ENCODE results near the gene CYTH3. TPM values are rescaled to one million over a fixed set of nuclear protein-coding genes. Genes with fewer than 3 reads are reported as not detected.
"Not testable (repeated sequence)": the region's sequence is repeated elsewhere in the genome, so short reads cannot be mapped to it uniquely, and the experiment has no call there.

Gene CYTH3
- total RNA-seq, 1 donor from 2014 or later = 24.9 TPM

DNA sequence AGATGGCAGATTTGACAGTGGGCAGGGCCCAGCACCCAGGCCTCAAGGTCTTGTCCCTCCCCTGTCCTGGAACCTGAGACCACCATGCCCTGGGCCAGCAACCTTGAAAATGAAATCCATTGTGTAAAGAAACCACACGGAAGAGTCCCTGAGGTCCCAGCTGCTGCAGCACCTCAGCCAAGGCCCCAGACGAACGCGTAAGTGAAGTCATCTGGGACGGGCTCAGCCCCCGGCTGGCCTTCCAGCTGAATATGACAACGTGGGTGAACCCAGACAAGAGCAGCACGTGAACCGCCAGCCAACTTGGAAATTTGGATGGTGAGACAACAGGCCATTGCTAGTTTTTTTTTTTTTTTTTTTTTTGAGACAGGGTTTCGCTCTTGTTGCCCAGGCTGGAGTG, 70.3 kb downstream of the CYTH3 start:
- TF ChIP-seq, protein P1, sequence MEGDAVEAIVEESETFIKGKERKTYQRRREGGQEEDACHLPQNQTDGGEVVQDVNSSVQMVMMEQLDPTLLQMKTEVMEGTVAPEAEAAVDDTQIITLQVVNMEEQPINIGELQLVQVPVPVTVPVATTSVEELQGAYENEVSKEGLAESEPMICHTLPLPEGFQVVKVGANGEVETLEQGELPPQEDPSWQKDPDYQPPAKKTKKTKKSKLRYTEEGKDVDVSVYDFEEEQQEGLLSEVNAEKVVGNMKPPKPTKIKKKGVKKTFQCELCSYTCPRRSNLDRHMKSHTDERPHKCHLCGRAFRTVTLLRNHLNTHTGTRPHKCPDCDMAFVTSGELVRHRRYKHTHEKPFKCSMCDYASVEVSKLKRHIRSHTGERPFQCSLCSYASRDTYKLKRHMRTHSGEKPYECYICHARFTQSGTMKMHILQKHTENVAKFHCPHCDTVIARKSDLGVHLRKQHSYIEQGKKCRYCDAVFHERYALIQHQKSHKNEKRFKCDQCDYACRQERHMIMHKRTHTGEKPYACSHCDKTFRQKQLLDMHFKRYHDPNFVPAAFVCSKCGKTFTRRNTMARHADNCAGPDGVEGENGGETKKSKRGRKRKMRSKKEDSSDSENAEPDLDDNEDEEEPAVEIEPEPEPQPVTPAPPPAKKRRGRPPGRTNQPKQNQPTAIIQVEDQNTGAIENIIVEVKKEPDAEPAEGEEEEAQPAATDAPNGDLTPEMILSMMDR (IDR thresholded peaks at IDR 0.05; ENCODE audit: insufficient read depth, low read length, poor library complexity, severe bottlenecking) = no peak
- no peak overlapping the region for H3K4me3 ChIP-seq (ENCODE audit: low read depth, low read length)
- H3K27me3 ChIP-seq (ENCODE audit: control insufficient read depth, insufficient read depth, low read length) = no peaks in the 10 kb centered on the region
- no peak for DNase-seq (ENCODE audit: low read depth)
- H3K36me3 ChIP-seq (ENCODE audit: control insufficient read depth, insufficient read depth, low read length) = no peaks in the 10 kb centered on the region

DNA sequence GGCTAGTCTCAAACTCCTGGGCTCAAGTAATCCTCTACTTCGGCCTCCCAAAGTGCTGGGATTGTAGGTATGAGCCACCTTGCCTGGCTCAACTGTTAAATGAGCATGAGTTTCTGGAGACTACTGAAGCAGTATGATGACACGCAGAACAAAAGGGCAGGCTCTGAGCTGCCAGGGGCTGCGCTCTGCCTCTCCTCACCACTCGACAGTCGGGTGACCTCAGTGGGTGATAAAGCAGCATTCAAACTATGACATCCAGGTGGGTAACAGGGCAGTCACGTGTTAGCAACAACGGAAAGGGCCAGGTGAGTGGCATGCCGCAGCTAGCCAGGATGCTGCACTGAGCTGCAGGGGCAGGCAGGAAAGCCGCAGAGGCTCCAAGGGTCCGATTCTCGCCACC, 71.5 kb downstream of the CYTH3 start:
- no peaks in the 10 kb centered on the region for H3K36me3 ChIP-seq (ENCODE audit: control insufficient read depth, insufficient read depth, low read length)
- no peak for DNase-seq (ENCODE audit: low read depth)
- TF ChIP-seq, protein P1 (IDR thresholded peaks at IDR 0.05; ENCODE audit: insufficient read depth, low read length, poor library complexity, severe bottlenecking) = no peak
- no peak overlapping the region for H3K4me3 ChIP-seq (ENCODE audit: low read depth, low read length)
- H3K27me3 ChIP-seq (ENCODE audit: control insufficient read depth, insufficient read depth, low read length) = no peaks in the 10 kb centered on the region

DNA sequence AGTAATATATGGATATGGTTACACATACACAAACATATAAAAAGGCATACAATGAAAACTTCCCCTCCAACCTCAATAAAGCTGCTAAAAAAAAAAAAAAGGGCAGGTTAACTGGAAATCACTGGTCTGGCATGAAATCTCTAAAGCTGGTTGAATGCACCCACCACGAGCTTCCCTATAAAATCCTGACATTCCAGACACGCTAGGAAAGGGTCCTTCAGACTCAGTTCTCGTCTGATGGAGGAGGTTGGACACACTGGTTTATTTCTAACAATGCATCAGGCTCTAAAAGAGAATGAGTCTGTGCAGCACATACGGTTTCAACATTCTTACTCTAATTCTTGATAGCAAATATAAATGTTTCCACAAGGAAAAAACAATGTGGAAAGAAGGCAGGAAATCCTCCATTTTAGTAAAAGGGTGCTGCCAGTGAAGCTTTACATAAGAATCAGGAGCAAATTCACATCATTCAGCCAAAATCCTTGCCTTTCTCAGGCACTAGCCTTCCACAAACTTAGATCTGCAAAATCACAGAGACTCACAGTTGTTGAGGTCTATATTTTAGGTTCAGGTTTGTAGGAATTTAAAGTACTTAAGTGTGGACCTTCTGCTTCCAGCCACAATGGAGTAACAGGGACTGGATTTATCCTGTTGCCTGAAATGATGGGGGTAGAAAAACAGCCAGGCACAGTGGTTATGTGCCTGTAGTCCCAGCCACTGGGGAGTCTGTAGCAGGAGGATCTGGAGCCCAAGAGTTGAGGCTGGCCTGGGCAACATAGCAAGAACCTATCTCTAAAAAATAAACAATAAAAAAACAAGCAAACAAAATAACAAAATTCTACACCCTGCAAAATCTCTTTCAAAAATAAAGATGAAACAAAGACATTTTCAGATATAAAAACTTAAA, 73.5 kb downstream of the CYTH3 start:
- Histone ChIP-seq H3K4me3 (ENCODE audit: low read depth, low read length) (no peak overlapping the region), H3K27me3 (ENCODE audit: control insufficient read depth, insufficient read depth, low read length) (no peaks in the 10 kb centered on the region), H3K36me3 (ENCODE audit: control insufficient read depth, insufficient read depth, low read length) (no peaks in the 10 kb centered on the region)
- TF ChIP-seq, protein P1 (IDR thresholded peaks at IDR 0.05; ENCODE audit: insufficient read depth, low read length, poor library complexity, severe bottlenecking) = no peak
- DNase-seq (ENCODE audit: low read depth) = no peak

DNA sequence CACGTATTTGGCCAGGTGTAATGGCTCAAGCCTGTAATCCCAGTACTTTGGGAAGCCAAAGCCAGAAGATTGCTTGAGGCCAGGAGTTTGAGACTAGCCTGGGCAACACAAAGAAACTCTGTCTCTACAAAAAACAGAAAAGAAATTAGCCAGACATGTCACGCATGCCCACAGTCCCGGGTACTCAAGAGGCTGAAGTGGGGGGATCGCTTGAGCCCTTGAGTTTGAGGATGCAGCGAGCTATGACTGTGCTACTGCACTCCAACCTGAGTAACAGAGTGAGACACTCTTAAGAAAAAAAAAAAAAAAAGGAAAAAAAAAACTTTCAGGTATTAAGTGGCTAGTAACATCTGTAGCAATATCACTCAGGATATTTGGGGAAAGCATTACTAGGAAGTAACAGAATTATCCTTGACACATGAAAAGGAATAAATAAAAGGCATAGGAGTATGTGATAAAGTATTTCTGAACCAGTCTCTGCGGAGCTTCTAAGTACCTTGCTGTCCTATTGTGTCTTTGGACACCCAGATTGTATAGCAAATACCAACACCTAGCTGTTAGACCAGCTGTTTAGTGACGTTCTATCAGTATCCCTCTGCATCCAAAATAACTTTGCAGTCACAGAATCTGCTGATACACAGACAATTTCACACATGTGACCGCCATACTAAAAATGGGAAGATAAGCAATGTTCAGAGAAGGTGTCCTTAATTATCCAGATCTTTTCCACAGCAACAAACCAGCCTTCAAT, 74.4 kb downstream of the CYTH3 start:
- TF ChIP-seq, protein P1 (IDR thresholded peaks at IDR 0.05; ENCODE audit: insufficient read depth, low read length, poor library complexity, severe bottlenecking) = no peak
- H3K4me3 ChIP-seq (ENCODE audit: low read depth, low read length) = no peak overlapping the region
- no peaks in the 10 kb centered on the region for H3K36me3 ChIP-seq (ENCODE audit: control insufficient read depth, insufficient read depth, low read length)
- DNase-seq (ENCODE audit: low read depth) = no peak
- H3K27me3 ChIP-seq (ENCODE audit: control insufficient read depth, insufficient read depth, low read length) = no peaks in the 10 kb centered on the region

DNA sequence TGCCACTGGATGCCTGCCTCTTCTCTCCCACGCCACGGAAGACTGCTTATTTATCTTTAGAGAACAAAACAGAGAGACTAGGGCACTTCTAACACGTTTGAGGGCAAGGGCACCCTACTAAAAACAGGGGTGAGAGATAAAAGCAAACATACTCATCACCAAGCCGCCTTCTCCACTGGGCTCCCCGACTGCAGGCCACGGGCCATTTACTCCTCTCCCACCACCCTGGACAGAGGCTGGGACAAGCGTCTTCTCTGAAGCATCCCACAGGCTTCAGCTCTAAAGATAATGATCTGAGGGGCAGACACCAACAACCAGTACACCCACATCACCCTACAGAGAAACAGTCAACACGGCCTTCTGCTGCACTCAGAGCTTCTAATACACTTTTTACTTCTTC, 78.7 kb downstream of the CYTH3 start:
- TF ChIP-seq, protein P1 (IDR thresholded peaks at IDR 0.05; ENCODE audit: insufficient read depth, low read length, poor library complexity, severe bottlenecking) = no peak
- DNase-seq (ENCODE audit: low read depth) = no peak
- H3K27me3 ChIP-seq (ENCODE audit: control insufficient read depth, insufficient read depth, low read length) = no peaks in the 10 kb centered on the region

DNA sequence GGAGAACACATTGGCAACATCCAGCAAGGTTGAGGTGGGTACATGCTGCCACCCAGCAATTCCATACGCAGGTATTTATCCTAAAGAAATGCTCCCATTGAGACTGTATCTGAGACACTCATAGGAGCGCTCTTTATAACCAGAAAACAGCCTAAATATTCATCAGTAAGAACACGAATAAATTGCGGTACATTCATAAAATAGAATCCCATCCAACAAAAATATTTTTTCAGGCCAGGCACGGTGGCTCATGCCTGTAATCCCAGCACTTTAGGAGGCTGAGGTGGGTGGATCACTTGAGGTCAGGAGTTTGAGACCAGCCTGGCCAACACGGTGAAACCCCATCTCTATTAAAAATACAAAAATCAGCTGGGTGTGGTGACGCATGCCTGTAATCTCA, 81.9 kb downstream of the CYTH3 start:
- not testable (repeated sequence) for H3K27me3 ChIP-seq (ENCODE audit: control insufficient read depth, insufficient read depth, low read length); H3K36me3 ChIP-seq (ENCODE audit: control insufficient read depth, insufficient read depth, low read length); DNase-seq (ENCODE audit: low read depth); H3K4me3 ChIP-seq (ENCODE audit: low read depth, low read length)

More for the DNA sequence above, 78.7 kb downstream of the CYTH3 start:
- no peak overlapping the region for H3K4me3 ChIP-seq (ENCODE audit: low read depth, low read length)
- H3K36me3 ChIP-seq (ENCODE audit: control insufficient read depth, insufficient read depth, low read length) = no peaks in the 10 kb centered on the region
